ENCODE data around the gene GNA14.
"Not testable (repeated sequence)": the region's sequence is repeated elsewhere in the genome, so short reads cannot be mapped to it uniquely, and the experiment has no call there.

Gene GNA14

DNA sequence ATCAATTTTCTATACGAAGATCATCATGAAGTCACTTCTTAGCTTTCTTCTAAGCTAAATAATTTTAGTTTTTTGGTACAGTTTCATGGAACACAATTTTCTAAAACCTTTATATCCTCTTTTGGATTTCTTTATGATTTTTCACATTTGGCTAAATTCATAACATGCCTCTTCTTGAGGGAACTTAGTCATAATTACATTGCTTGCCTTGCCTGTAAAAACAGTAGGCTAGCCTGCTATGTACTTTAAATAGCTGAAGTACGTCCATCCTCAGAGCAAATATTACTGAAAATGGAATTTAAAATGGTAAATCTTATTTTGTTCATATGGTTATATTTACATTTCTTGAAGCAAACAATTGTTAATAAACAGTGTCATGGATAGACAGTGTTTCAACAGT, 245.8 kb downstream of the GNA14 start:
- peaks cover 4% of the 10 kb centered on the region for H3K36me3 ChIP-seq (ENCODE audit: insufficient read depth, insufficient read length, low read length)
- H3K9ac ChIP-seq (ENCODE audit: insufficient read length, low read depth) = no peak overlapping the region
- no peaks in the 10 kb centered on the region for H3K27me3 ChIP-seq (ENCODE audit: insufficient read depth, insufficient read length)
- H3K4me1 ChIP-seq (ENCODE audit: insufficient read depth, insufficient read length) = no peaks in the 10 kb centered on the region
- TF ChIP-seq SUZ12 (IDR thresholded peaks at IDR 0.05; ENCODE audit: extremely low read depth, insufficient read depth, insufficient read length) (no peak), YY1 (IDR thresholded peaks at IDR 0.05; ENCODE audit: insufficient read depth, insufficient read length) (no peak), ZNF274 (IDR thresholded peaks at IDR 0.05; ENCODE audit: low read depth, low read length) (no peak)
- no peak for DNase-seq (ENCODE audit: low read depth, low spot score)
- H3K9me3 ChIP-seq (ENCODE audit: insufficient read depth, low read length) = peaks cover 9% of the 10 kb centered on the region
- H3K4me3 ChIP-seq (ENCODE audit: insufficient read length, low read depth) = no peak overlapping the region

DNA sequence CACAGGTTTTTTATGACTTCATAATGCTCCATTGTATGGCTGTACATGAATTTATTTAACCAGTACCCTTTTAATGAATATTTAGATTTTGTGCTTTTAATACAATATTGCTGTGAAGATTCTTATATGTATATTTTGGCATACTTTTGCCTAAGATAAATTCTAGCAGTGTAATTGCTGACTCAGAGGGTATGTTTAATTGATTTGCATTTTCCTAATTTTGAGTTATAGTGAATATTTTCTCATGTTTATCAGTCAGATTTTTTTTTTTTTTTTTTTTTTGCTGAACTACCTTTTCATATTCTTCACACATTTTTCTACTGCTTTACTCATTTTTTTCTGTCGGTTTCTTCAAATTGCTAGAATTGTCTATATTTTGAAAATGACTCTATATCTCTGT, 248.2 kb downstream of the GNA14 start:
- Histone ChIP-seq H3K9ac (ENCODE audit: insufficient read length, low read depth) (no peak overlapping the region), H3K27me3 (ENCODE audit: insufficient read depth, insufficient read length) (no peaks in the 10 kb centered on the region), H3K9me3 (ENCODE audit: insufficient read depth, low read length) (no peaks in the 10 kb centered on the region), H3K4me3 (ENCODE audit: insufficient read length, low read depth) (no peak overlapping the region), H3K4me1 (ENCODE audit: insufficient read depth, insufficient read length) (no peaks in the 10 kb centered on the region), H3K36me3 (ENCODE audit: insufficient read depth, insufficient read length, low read length) (no peaks in the 10 kb centered on the region)
- DNase-seq (ENCODE audit: low read depth, low spot score) = no peak
- TF ChIP-seq YY1 (IDR thresholded peaks at IDR 0.05; ENCODE audit: insufficient read depth, insufficient read length) (no peak), ZNF274 (IDR thresholded peaks at IDR 0.05; ENCODE audit: low read depth, low read length) (no peak), SUZ12 (IDR thresholded peaks at IDR 0.05; ENCODE audit: extremely low read depth, insufficient read depth, insufficient read length) (no peak)

DNA sequence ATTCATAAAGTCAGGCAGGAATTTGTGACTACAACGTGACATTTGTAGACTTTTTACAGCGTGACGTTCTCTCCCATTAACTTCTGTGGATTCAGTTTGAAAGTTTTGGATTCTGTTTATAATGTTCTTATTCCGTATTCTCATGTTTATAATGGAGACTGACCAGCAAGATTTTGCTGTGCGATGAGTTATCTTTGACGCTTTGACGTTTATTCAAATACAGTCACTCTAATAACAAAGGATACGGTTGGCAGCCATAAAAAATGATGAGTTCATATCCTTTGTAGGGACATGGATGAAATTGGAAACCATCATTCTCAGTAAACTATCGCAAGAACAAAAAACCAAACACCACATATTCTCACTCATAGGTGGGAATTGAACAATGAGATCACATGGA, 249.5 kb downstream of the GNA14 start:
- H3K27me3 ChIP-seq (ENCODE audit: insufficient read depth, insufficient read length); H3K4me1 ChIP-seq (ENCODE audit: insufficient read depth, insufficient read length); H3K4me3 ChIP-seq (ENCODE audit: insufficient read length, low read depth); H3K36me3 ChIP-seq (ENCODE audit: insufficient read depth, insufficient read length, low read length); DNase-seq (ENCODE audit: low read depth, low spot score); H3K9me3 ChIP-seq (ENCODE audit: insufficient read depth, low read length); H3K9ac ChIP-seq (ENCODE audit: insufficient read length, low read depth): not testable (repeated sequence)

- DNase-seq (ENCODE audit: low read depth, low spot score) = no peak
- no peak overlapping the region for H3K9ac ChIP-seq (ENCODE audit: insufficient read length, low read depth)
- TF ChIP-seq SUZ12 (IDR thresholded peaks at IDR 0.05; ENCODE audit: extremely low read depth, insufficient read depth, insufficient read length) (no peak), YY1 (IDR thresholded peaks at IDR 0.05; ENCODE audit: insufficient read depth, insufficient read length) (no peak), ZNF274 (IDR thresholded peaks at IDR 0.05; ENCODE audit: low read depth, low read length) (no peak)
- H3K9me3 ChIP-seq (ENCODE audit: insufficient read depth, low read length) = no peaks in the 10 kb centered on the region
- no peaks in the 10 kb centered on the region for H3K36me3 ChIP-seq (ENCODE audit: insufficient read depth, insufficient read length, low read length)
- no peak overlapping the region for H3K4me3 ChIP-seq (ENCODE audit: insufficient read length, low read depth)
- H3K4me1 ChIP-seq (ENCODE audit: insufficient read depth, insufficient read length) = no peaks in the 10 kb centered on the region
- no peaks in the 10 kb centered on the region for H3K27me3 ChIP-seq (ENCODE audit: insufficient read depth, insufficient read length)
Measured at GRCh38 chr9:77392328-77392727, 255.8 kb downstream of the GNA14 start.

DNA sequence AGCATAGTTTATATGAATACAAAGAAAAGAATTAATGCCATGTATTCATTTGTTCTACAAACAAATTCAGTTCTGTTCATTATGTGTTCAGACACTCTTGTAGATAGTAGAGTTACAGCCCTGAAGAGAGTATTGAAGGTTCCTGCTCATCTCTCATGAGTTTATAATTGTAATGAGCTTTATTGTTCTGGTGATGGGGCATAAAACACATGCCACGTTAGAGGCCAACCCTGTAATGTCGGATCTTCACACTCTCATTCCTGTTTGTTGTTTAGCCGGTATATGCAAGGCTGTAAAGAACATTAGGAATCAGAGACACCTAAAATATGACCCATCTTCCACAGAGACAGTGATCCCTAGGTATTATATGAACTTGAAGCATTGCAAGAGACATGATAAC, 256.3 kb downstream of the GNA14 start:
- TF ChIP-seq ZNF274 (IDR thresholded peaks at IDR 0.05; ENCODE audit: low read depth, low read length) = no peak
- no peak for TF ChIP-seq YY1 (IDR thresholded peaks at IDR 0.05; ENCODE audit: insufficient read depth, insufficient read length)
- no peak for TF ChIP-seq SUZ12 (IDR thresholded peaks at IDR 0.05; ENCODE audit: extremely low read depth, insufficient read depth, insufficient read length)
- Histone ChIP-seq H3K27me3 (ENCODE audit: insufficient read depth, insufficient read length) (no peaks in the 10 kb centered on the region), H3K4me1 (ENCODE audit: insufficient read depth, insufficient read length) (no peaks in the 10 kb centered on the region), H3K9me3 (ENCODE audit: insufficient read depth, low read length) (no peaks in the 10 kb centered on the region), H3K4me3 (ENCODE audit: insufficient read length, low read depth) (no peak overlapping the region), H3K9ac (ENCODE audit: insufficient read length, low read depth) (no peak overlapping the region), H3K36me3 (ENCODE audit: insufficient read depth, insufficient read length, low read length) (no peaks in the 10 kb centered on the region)
- no peak for DNase-seq (ENCODE audit: low read depth, low spot score)

GRCh38 chr9:77386187-77386586, 261.9 kb downstream of the GNA14 start:
- H3K9me3 ChIP-seq (ENCODE audit: insufficient read depth, low read length) = no peaks in the 10 kb centered on the region
- peaks cover 3% of the 10 kb centered on the region for H3K36me3 ChIP-seq (ENCODE audit: insufficient read depth, insufficient read length, low read length)
- no peak overlapping the region for H3K4me3 ChIP-seq (ENCODE audit: insufficient read length, low read depth)
- H3K9ac ChIP-seq (ENCODE audit: insufficient read length, low read depth) = no peak overlapping the region
- TF ChIP-seq YY1 (IDR thresholded peaks at IDR 0.05; ENCODE audit: insufficient read depth, insufficient read length) = no peak
- no peak for TF ChIP-seq ZNF274 (IDR thresholded peaks at IDR 0.05; ENCODE audit: low read depth, low read length)
- no peak for TF ChIP-seq SUZ12 (IDR thresholded peaks at IDR 0.05; ENCODE audit: extremely low read depth, insufficient read depth, insufficient read length)
- no peaks in the 10 kb centered on the region for H3K27me3 ChIP-seq (ENCODE audit: insufficient read depth, insufficient read length)
- DNase-seq (ENCODE audit: low read depth, low spot score) = no peak
- H3K4me1 ChIP-seq (ENCODE audit: insufficient read depth, insufficient read length) = no peaks in the 10 kb centered on the region

DNA sequence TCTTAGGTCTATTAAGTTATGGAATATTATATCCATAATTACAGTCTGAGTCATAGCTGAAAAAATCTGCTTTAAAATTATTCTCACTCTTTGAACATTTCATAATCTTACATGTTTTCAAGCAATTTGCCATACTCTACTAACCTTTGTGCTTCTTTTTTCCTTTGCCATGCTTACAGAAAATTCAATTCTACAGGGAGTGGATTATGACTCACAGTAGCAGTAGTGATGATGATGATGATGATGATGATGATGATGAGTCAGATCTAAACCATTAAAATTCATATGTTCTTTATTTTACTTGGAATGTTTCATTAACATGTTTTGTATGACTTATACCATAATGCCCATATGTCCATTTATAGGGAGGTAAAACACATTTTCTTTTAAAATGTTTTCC, 263.7 kb downstream of the GNA14 start:
- H3K9me3 ChIP-seq (ENCODE audit: insufficient read depth, low read length) = no peaks in the 10 kb centered on the region
- H3K4me3 ChIP-seq (ENCODE audit: insufficient read length, low read depth) = no peak overlapping the region
- H3K27me3 ChIP-seq (ENCODE audit: insufficient read depth, insufficient read length) = no peaks in the 10 kb centered on the region
- DNase-seq (ENCODE audit: low read depth, low spot score) = no peak
- H3K9ac ChIP-seq (ENCODE audit: insufficient read length, low read depth) = no peak overlapping the region
- peaks cover 3% of the 10 kb centered on the region for H3K36me3 ChIP-seq (ENCODE audit: insufficient read depth, insufficient read length, low read length)
- no peaks in the 10 kb centered on the region for H3K4me1 ChIP-seq (ENCODE audit: insufficient read depth, insufficient read length)
- no peak for TF ChIP-seq YY1 (IDR thresholded peaks at IDR 0.05; ENCODE audit: insufficient read depth, insufficient read length)
- no peak for TF ChIP-seq ZNF274 (IDR thresholded peaks at IDR 0.05; ENCODE audit: low read depth, low read length)
- no peak for TF ChIP-seq SUZ12 (IDR thresholded peaks at IDR 0.05; ENCODE audit: extremely low read depth, insufficient read depth, insufficient read length)

DNA sequence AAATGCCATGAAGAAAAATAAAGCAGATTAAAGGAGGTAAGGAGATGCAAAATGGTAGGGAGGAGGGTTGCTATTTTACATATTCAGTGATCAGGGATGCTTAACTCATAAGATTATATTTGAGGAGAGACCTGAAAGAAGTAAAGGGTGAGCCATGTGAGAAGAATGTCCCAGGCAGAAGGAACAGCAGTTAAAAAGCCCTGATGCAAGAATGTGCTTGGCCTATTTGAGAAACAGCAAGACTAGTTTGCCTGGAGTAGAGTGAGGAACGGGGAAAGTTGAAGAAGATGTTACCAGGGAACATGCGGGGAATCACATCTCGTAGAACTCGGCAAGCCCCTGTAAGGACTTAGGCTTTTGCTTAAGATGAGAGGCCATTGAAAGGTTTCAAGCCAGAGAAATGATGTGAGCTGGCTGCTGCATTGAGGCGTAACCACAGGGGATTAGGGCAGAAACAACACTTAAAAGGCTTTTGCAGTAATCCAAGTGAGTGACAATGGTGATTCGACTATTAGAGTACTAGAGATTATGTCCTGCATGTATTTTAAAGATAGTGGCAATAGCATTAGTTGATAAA, 272.1 kb downstream of the GNA14 start:
- DNase-seq (ENCODE audit: low read depth, low spot score) = peak; percentile 49
- TF ChIP-seq YY1 (IDR thresholded peaks at IDR 0.05; ENCODE audit: insufficient read depth, insufficient read length) = no peak
- no peak for TF ChIP-seq ZNF274 (IDR thresholded peaks at IDR 0.05; ENCODE audit: low read depth, low read length)
- TF ChIP-seq SUZ12 (IDR thresholded peaks at IDR 0.05; ENCODE audit: extremely low read depth, insufficient read depth, insufficient read length) = no peak
- Histone ChIP-seq H3K27me3 (ENCODE audit: insufficient read depth, insufficient read length) (no peaks in the 10 kb centered on the region), H3K4me1 (ENCODE audit: insufficient read depth, insufficient read length) (no peaks in the 10 kb centered on the region), H3K4me3 (ENCODE audit: insufficient read length, low read depth) (no peak overlapping the region), H3K9ac (ENCODE audit: insufficient read length, low read depth) (no peak overlapping the region), H3K36me3 (ENCODE audit: insufficient read depth, insufficient read length, low read length) (peaks cover 4% of the 10 kb centered on the region), H3K9me3 (ENCODE audit: insufficient read depth, low read length) (no peaks in the 10 kb centered on the region)
